HEK293 (cell line): ENCODE results near the gene WDR7.
A peak's percentile ranks its signal among the peaks of the same experiment; 100 is the strongest.

ENCODE experiments used
- CTCF ChIA-PET: fragments of 350-600 bp; formaldehyde crosslinking; extraction: SDS; loops from one replicate; lab custom pipeline; 2021; ENCODE audit warnings: antibody characterized with exemption; lab: Yijun Ruan, JAX
- POLR2A ChIA-PET: fragments of 300-600 bp; formaldehyde crosslinking; extraction: SDS; loops from one replicate; lab custom pipeline; 2020; ENCODE audit warnings: antibody characterized with exemption, inconsistent platforms; lab: Yijun Ruan, JAX
- H3K27ac ChIP-seq: fragments of 200-500 bp; sonication (Bioruptor generic); 2 replicates; pipeline ENCODE4 v1.5.1; 2014; ENCODE audit warnings: low read depth, low read length, control low read depth, inconsistent platforms; ENCODE audit errors: extremely low read depth
- H3K36me3 ChIP-seq, 2 experiments: fragments of 200-500 bp in 1 of 2; sonication (Bioruptor generic) in 1 of 2; 1 replicate in 1 of 2; 2 replicates in 1 of 2; pipeline ENCODE4 v1.5.1; 2014 to 2017; ENCODE audit warnings: inconsistent platforms in 2 of 2, low read length in 2 of 2; ENCODE audit not compliant: control insufficient read depth in 2 of 2, insufficient read depth in 1 of 2
- H3K4me1 ChIP-seq: fragments of 200-500 bp; sonication (Bioruptor generic); 2 replicates; pipeline ENCODE4 v1.5.1; 2014; ENCODE audit warnings: mild to moderate bottlenecking, low read length, inconsistent platforms; ENCODE audit not compliant: control insufficient read depth, insufficient read depth
- H3K4me3 ChIP-seq: 2 replicates; pipeline ENCODE4 v1.5.1; 2011; ENCODE audit warnings: low read depth, mild to moderate bottlenecking, control low read depth, low read length, moderate library complexity
- H3K9me3 ChIP-seq: fragments of 200-500 bp; sonication (Bioruptor generic); 2 replicates; pipeline ENCODE4 v1.5.1; 2014; ENCODE audit warnings: low read depth, low read length, inconsistent platforms; ENCODE audit not compliant: control insufficient read depth, insufficient read depth
- ATF2 ChIP-seq: fragments of 450-650 bp; formaldehyde crosslinking; IDR thresholded peaks from 2 replicates; pipeline ENCODE4 v1.5.1; 2016; ENCODE audit warnings: missing biosample characterization, missing genetic modification characterization, low read depth
- OSR2 ChIP-seq: fragments of 450-650 bp; formaldehyde crosslinking; IDR thresholded peaks from 2 replicates; pipeline ENCODE4 v1.5.1; 2016; ENCODE audit warnings: missing biosample characterization, missing genetic modification characterization
- PRDM1 ChIP-seq: fragments of 450-650 bp; formaldehyde crosslinking; IDR thresholded peaks from 2 replicates; pipeline ENCODE4; 2016; ENCODE audit warnings: missing biosample characterization, missing genetic modification characterization
- SCRT1 ChIP-seq: fragments of 450-650 bp; formaldehyde crosslinking; IDR thresholded peaks from 2 replicates; pipeline ENCODE4 v1.5.1; 2016; ENCODE audit warnings: missing biosample characterization, missing genetic modification characterization, borderline replicate concordance
- TSHZ1 ChIP-seq: fragments of 450-650 bp; formaldehyde crosslinking; IDR thresholded peaks from 2 replicates; pipeline ENCODE4 v1.5.1; 2016; ENCODE audit warnings: missing biosample characterization, missing genetic modification characterization, borderline replicate concordance
- ZEB2 ChIP-seq: fragments of 450-650 bp; formaldehyde crosslinking; IDR thresholded peaks from 2 replicates; pipeline ENCODE4 v1.5.1; 2016; ENCODE audit warnings: missing biosample characterization, missing genetic modification characterization
- ZNF114 ChIP-seq: fragments of 450-650 bp; formaldehyde crosslinking; IDR thresholded peaks from 2 replicates; pipeline ENCODE4 v1.5.0; 2017; ENCODE audit warnings: missing biosample characterization, missing genetic modification characterization
- ZNF132 ChIP-seq: fragments of 450-650 bp; formaldehyde crosslinking; IDR thresholded peaks from 2 replicates; pipeline ENCODE4 v1.5.1; 2017; ENCODE audit warnings: missing biosample characterization, missing genetic modification characterization, borderline replicate concordance
- ZNF140 ChIP-seq: fragments of 450-650 bp; formaldehyde crosslinking; IDR thresholded peaks from 2 replicates; pipeline ENCODE4 v1.5.1; 2016; ENCODE audit warnings: missing biosample characterization, missing genetic modification characterization
- ZNF16 ChIP-seq: fragments of 450-650 bp; formaldehyde crosslinking; IDR thresholded peaks from 2 replicates; pipeline ENCODE4 v1.5.1; 2016; ENCODE audit warnings: low read depth, missing biosample characterization, missing genetic modification characterization
- ZNF23 ChIP-seq: fragments of 450-650 bp; formaldehyde crosslinking; IDR thresholded peaks from 2 replicates; pipeline ENCODE4 v1.5.1; 2016; ENCODE audit warnings: missing biosample characterization, missing genetic modification characterization, borderline replicate concordance
- ZNF266 ChIP-seq: fragments of 450-650 bp; formaldehyde crosslinking; IDR thresholded peaks from 2 replicates; pipeline ENCODE4 v1.5.1; 2016; ENCODE audit warnings: missing biosample characterization, missing genetic modification characterization, low read depth
- ZNF394 ChIP-seq: fragments of 450-650 bp; formaldehyde crosslinking; IDR thresholded peaks from 2 replicates; pipeline ENCODE4 v1.5.1; 2016; ENCODE audit warnings: missing biosample characterization, missing genetic modification characterization, mild to moderate bottlenecking, moderate library complexity, borderline replicate concordance
- ZNF433 ChIP-seq: fragments of 450-650 bp; formaldehyde crosslinking; IDR thresholded peaks from 2 replicates; pipeline ENCODE4 v1.5.1; 2016; ENCODE audit warnings: missing biosample characterization, missing genetic modification characterization, low read depth
- ZNF530 ChIP-seq: fragments of 450-650 bp; formaldehyde crosslinking; IDR thresholded peaks from 2 replicates; pipeline ENCODE4 v1.5.1; 2016; ENCODE audit warnings: low read depth, missing biosample characterization, missing genetic modification characterization
- ZNF560 ChIP-seq: fragments of 450-650 bp; formaldehyde crosslinking; IDR thresholded peaks from 2 replicates; pipeline ENCODE4 v1.5.1; 2017; ENCODE audit warnings: missing biosample characterization, missing genetic modification characterization, borderline replicate concordance
- ZNF654 ChIP-seq: fragments of 450-650 bp; formaldehyde crosslinking; IDR thresholded peaks from 2 replicates; pipeline ENCODE4 v1.5.1; 2016; ENCODE audit warnings: low read depth, missing biosample characterization, missing genetic modification characterization
- ZNF658 ChIP-seq: fragments of 450-650 bp; formaldehyde crosslinking; IDR thresholded peaks from 2 replicates; pipeline ENCODE4; 2016; ENCODE audit warnings: missing biosample characterization, missing genetic modification characterization
- TF ChIP-seq, protein P1 (sequence below): fragments of 450-650 bp; formaldehyde crosslinking; conservative IDR thresholded peaks from 2 replicates; pipeline ENCODE4 v1.5.1; 2016; ENCODE audit warnings: low read depth, missing biosample characterization, missing genetic modification characterization

WDR7 gene

DNA sequence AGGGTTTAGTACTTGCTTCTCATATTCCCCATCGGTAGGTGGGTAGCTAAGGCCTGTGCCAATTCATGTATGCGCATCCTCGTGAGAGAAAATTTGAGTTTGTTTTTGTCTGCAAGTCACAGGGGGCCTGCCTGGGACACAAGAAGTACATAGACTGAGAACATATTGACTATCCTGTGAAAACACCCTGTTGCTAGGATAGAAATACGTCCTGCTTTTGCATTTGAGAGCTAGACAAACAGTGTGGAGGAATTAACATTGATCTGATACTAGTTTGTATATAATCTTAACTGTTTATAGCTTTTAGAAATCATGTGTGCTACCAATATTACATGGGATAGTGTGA, 10.9 kb downstream of the WDR7 start:
- Histone ChIP-seq H3K9me3 (no peaks in the 10 kb centered on the region), H3K27ac (no peak overlapping the region), H3K4me3 (no peak overlapping the region), H3K4me1 (peaks cover 12% of the 10 kb centered on the region), H3K36me3 (no peaks in the 10 kb centered on the region; a peak in 1 of 3 replicates)
- TF ChIP-seq ZNF654 (no peak), ZNF140 (tag by site-specific recombination) (no peak), ZNF433 (tag by site-specific recombination) (no peak), ZNF394 (tag by site-specific recombination) (no peak), ZNF530 (tag by site-specific recombination) (no peak), ZNF16 (tag by site-specific recombination) (no peak), PRDM1 (tag by site-specific recombination) (no peak), ZNF114 (tag by site-specific recombination) (no peak), ZEB2 (no peak), TSHZ1 (tag by site-specific recombination) (no peak), ZNF23 (tag by site-specific recombination) (no peak), ZNF132 (tag by site-specific recombination) (no peak), OSR2 (no peak)
- TF ChIP-seq, protein P1, sequence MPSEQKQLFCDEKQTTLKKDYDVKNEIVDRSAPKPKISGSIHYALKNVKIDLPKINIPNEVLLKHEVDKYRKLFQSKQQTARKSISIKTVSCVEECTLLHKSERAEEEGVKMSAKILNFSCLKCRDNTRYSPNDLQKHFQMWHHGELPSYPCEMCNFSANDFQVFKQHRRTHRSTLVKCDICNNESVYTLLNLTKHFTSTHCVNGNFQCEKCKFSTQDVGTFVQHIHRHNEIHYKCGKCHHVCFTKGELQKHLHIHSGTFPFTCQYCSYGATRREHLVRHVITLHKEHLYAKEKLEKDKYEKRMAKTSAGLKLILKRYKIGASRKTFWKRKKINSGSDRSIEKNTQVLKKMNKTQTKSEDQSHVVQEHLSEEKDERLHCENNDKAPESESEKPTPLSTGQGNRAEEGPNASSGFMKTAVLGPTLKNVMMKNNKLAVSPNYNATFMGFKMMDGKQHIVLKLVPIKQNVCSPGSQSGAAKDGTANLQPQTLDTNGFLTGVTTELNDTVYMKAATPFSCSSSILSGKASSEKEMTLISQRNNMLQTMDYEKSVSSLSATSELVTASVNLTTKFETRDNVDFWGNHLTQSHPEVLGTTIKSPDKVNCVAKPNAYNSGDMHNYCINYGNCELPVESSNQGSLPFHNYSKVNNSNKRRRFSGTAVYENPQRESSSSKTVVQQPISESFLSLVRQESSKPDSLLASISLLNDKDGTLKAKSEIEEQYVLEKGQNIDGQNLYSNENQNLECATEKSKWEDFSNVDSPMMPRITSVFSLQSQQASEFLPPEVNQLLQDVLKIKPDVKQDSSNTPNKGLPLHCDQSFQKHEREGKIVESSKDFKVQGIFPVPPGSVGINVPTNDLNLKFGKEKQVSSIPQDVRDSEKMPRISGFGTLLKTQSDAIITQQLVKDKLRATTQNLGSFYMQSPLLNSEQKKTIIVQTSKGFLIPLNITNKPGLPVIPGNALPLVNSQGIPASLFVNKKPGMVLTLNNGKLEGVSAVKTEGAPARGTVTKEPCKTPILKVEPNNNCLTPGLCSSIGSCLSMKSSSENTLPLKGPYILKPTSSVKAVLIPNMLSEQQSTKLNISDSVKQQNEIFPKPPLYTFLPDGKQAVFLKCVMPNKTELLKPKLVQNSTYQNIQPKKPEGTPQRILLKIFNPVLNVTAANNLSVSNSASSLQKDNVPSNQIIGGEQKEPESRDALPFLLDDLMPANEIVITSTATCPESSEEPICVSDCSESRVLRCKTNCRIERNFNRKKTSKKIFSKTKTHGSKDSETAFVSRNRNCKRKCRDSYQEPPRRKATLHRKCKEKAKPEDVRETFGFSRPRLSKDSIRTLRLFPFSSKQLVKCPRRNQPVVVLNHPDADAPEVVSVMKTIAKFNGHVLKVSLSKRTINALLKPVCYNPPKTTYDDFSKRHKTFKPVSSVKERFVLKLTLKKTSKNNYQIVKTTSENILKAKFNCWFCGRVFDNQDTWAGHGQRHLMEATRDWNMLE (tag by site-specific recombination) = no peak
- ChIA-PET CTCF (interaction anchor here (0.5 kb wide), 1 partner anchor 35 kb away, joined by 3 read pairs; no protein-coding TSS in a partner anchor), POLR2A (no interaction called here)

- Histone ChIP-seq H3K27ac (no peak overlapping the region), H3K36me3 (no peaks in the 10 kb centered on the region; a peak in 1 of 3 replicates), H3K4me3 (no peak overlapping the region), H3K4me1 (peaks cover 12% of the 10 kb centered on the region), H3K9me3 (no peaks in the 10 kb centered on the region)
- POLR2A ChIA-PET = no interaction called here
- TF ChIP-seq ATF2 (tag by site-specific recombination) (peak; percentile 66), ZNF560 (tag by site-specific recombination) (no peak), ZNF266 (tag by site-specific recombination) (no peak), ZNF658 (tag by site-specific recombination) (no peak), SCRT1 (tag by site-specific recombination) (peak; percentile 58; the same call in 1 of the 2 replicates)
- TF ChIP-seq, all 188 proteins: peak for 2
- CTCF ChIA-PET = interaction anchor here (0.5 kb wide), 1 partner anchor 36 kb away, joined by 3 read pairs; no protein-coding TSS in a partner anchor
Measured at GRCh38 chr18:56662502-56662901, 11.3 kb downstream of the WDR7 start.
